ENCODE results near the gene ASCC2. TPM values are rescaled to one million over a fixed set of nuclear protein-coding genes. Genes with fewer than 3 reads are reported as not detected.
"Not testable (repeated sequence)": the region's sequence is repeated elsewhere in the genome, so short reads cannot be mapped to it uniquely, and the experiment has no call there.

Gene ASCC2
- total and polyA plus RNA-seq, 2 donors (not counting 3 experiments of a cell fraction or from before 2014, with no cell fraction given): 43.6 to 60.7 TPM

DNA sequence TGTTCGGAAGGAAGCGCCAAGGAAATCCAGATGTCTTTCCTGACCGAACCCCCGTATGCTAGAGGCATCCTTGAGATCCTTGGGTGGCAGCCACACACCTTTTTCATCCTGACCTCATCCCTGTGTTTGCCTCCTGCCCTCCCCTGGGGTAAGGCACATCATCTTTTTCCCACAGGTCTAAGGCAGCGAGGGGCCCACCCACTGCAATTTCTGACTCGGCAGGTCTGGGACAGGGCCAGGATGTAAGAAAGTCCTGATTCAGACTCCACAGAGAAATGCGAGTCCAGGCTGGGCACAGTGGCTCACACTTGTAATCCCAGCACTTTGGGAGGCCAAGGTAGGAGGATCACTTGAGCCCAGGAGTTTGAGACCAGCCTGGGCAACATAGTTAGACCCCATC is 81.7 kb downstream of the ASCC2 start:
- DNase-seq (ENCODE audit: low read depth, low spot score): no peak
- ChIA-PET CTCF (interaction anchor here (1.7 kb wide), 1 partner anchor 249 kb away, joined by 4 read pairs; no protein-coding TSS in a partner anchor), POLR2A (no interaction called here)
- Histone ChIP-seq H3K27ac (ENCODE audit: insufficient read depth, low read depth, low read length) (no peak overlapping the region), H3K4me1 (ENCODE audit: control insufficient read depth, extremely low read depth, insufficient read depth, low read length) (no peaks in the 10 kb centered on the region), H3K9me3 (replicated peaks; ENCODE audit: control insufficient read depth, insufficient read depth, low read length) (no peaks in the 10 kb centered on the region), H3K9ac (replicated peaks; ENCODE audit: extremely low read depth, insufficient read depth, low read length) (no peak overlapping the region), H3K4me2 (ENCODE audit: insufficient read depth, low read length) (no peak overlapping the region), H3K9me1 (replicated peaks; ENCODE audit: control insufficient read depth, extremely low read depth, insufficient read depth, low read length) (no peaks in the 10 kb centered on the region), H2AFZ (ENCODE audit: low read depth, low read length) (no peak overlapping the region), H3K27me3 (ENCODE audit: control insufficient read depth in 2 of 2, insufficient read depth in 2 of 2, low read length in 2 of 2) (no peaks in the 10 kb centered on the region), H3K79me2 (ENCODE audit: control insufficient read depth, insufficient read depth, low read length) (no peaks in the 10 kb centered on the region), H3K4me3 (replicated peaks in 1 of 3; ENCODE audit: insufficient read depth in 1 of 3, low read depth in 1 of 3, low read length in 3 of 3) (no peak overlapping the region), H3K36me3 (ENCODE audit: control insufficient read depth in 2 of 2, extremely low read depth in 1 of 2, insufficient read depth in 2 of 2, low read length in 2 of 2) (no peaks in the 10 kb centered on the region), H4K20me1 (replicated peaks; ENCODE audit: control insufficient read depth, extremely low read depth, insufficient read depth, low read length) (no peaks in the 10 kb centered on the region)
- BruUV-seq (replicated peaks): no TSS peak
- no peak for FAIRE-seq
- intact Hi-C loops (cut with micrococcal nuclease): no loop called here
- dilution Hi-C loops (cut with MboI; ENCODE audit: extremely low pct_ligation_motif_present, low sequenced_read_pairs): no loop called here
- TF ChIP-seq POLR2A (IDR thresholded peaks at IDR 0.05; ENCODE audit: low read depth, low read length): no peak
- TF ChIP-seq FOS (IDR thresholded peaks at IDR 0.05; ENCODE audit: borderline replicate concordance, insufficient read depth, low read length): no peak

DNA sequence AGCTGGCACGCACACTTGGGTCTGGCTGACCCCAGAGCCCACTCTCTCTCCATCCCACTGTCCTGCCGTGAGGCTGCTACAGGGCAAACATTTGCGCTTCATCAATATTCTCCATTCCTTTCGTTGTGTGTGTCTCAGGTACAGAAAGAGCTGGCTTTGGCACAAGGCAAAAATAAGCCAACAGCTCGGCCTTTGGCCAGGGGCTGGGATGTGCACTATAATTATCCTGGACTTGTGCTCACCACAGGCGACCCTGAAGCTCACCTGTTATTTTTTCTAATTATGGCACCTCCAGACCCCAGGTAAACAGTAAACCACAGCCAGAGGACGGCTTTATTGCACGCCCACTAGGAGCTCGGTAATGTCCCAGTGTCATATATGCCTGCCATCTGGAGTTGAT is 82.2 kb downstream of the ASCC2 start:
- Histone ChIP-seq H3K4me2 (ENCODE audit: insufficient read depth, low read length) (no peak overlapping the region), H4K20me1 (replicated peaks; ENCODE audit: control insufficient read depth, extremely low read depth, insufficient read depth, low read length) (no peaks in the 10 kb centered on the region), H3K9me3 (replicated peaks; ENCODE audit: control insufficient read depth, insufficient read depth, low read length) (no peaks in the 10 kb centered on the region), H2AFZ (ENCODE audit: low read depth, low read length) (no peak overlapping the region), H3K9ac (replicated peaks; ENCODE audit: extremely low read depth, insufficient read depth, low read length) (no peak overlapping the region), H3K27me3 (ENCODE audit: control insufficient read depth in 2 of 2, insufficient read depth in 2 of 2, low read length in 2 of 2) (no peaks in the 10 kb centered on the region), H3K36me3 (ENCODE audit: control insufficient read depth in 2 of 2, extremely low read depth in 1 of 2, insufficient read depth in 2 of 2, low read length in 2 of 2) (no peaks in the 10 kb centered on the region), H3K4me1 (ENCODE audit: control insufficient read depth, extremely low read depth, insufficient read depth, low read length) (no peaks in the 10 kb centered on the region), H3K79me2 (ENCODE audit: control insufficient read depth, insufficient read depth, low read length) (no peaks in the 10 kb centered on the region), H3K4me3 (replicated peaks in 1 of 3; ENCODE audit: insufficient read depth in 1 of 3, low read depth in 1 of 3, low read length in 3 of 3) (no peak overlapping the region), H3K27ac (ENCODE audit: insufficient read depth, low read depth, low read length) (no peak overlapping the region), H3K9me1 (replicated peaks; ENCODE audit: control insufficient read depth, extremely low read depth, insufficient read depth, low read length) (no peaks in the 10 kb centered on the region)
- BruUV-seq (replicated peaks): no TSS peak
- TF ChIP-seq, protein P1, sequence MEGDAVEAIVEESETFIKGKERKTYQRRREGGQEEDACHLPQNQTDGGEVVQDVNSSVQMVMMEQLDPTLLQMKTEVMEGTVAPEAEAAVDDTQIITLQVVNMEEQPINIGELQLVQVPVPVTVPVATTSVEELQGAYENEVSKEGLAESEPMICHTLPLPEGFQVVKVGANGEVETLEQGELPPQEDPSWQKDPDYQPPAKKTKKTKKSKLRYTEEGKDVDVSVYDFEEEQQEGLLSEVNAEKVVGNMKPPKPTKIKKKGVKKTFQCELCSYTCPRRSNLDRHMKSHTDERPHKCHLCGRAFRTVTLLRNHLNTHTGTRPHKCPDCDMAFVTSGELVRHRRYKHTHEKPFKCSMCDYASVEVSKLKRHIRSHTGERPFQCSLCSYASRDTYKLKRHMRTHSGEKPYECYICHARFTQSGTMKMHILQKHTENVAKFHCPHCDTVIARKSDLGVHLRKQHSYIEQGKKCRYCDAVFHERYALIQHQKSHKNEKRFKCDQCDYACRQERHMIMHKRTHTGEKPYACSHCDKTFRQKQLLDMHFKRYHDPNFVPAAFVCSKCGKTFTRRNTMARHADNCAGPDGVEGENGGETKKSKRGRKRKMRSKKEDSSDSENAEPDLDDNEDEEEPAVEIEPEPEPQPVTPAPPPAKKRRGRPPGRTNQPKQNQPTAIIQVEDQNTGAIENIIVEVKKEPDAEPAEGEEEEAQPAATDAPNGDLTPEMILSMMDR (IDR thresholded peaks at IDR 0.05; ENCODE audit: extremely low read depth in 1 of 2, insufficient read depth in 1 of 2, low read depth in 1 of 2, low read length in 2 of 2): no peak
- TF ChIP-seq GATA2 (IDR thresholded peaks at IDR 0.05; ENCODE audit: insufficient read depth, insufficient read length, low read depth, low read length): no peak
- TF ChIP-seq POLR2A (IDR thresholded peaks at IDR 0.05; ENCODE audit: low read depth, low read length): no peak
- TF ChIP-seq MYC (IDR thresholded peaks at IDR 0.05; ENCODE audit: low read depth, low read length): no peak
- CTCF ChIA-PET: interaction anchor here (0.7 to 1.7 kb wide), 3 partner anchors 10 to 249 kb away, joined by 3 to 4 read pairs (median 3); partner anchors contain the start of gene ZMAT5
- no peak for FAIRE-seq
- dilution Hi-C loops (cut with MboI; ENCODE audit: extremely low pct_ligation_motif_present, low sequenced_read_pairs): no loop called here
- intact Hi-C loops (cut with micrococcal nuclease): no loop called here
- POLR2A ChIA-PET: no interaction called here
- DNase-seq (ENCODE audit: low read depth, low spot score): no peak

DNA sequence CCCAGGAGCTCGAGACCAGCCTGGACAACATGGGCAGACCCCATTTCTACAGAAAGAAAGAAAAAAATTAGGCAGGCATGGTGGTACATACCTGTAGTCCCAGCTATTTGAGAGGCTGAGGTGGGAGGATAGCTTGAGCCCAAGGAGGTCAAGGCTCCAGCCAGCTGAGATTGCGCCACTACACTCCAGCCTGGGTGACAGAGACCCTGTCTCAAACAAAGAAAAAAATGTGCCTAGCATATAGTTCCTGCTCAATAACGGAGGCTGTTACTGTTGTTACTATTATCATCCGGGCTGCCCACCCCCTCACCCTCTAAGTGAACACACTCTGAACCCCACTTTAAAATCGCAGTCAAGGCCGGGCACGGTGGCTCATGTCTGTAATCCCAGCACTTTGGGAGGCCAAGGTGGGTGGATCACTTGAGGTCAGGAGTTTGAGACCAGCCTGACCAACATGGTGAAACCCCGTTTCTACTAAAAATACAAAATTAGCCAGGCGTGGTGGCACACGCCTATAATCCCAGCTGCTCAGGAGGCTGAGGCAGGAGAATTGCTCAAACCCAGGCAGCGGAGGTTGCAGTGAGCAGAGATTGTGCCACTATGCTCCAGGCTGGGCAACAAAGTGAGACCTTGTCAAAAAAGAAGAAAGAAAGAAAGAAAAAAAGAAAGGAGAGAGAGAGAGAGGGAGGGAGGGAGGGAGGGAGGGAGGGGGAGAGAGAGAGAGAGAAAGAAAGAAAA is 83.2 kb downstream of the ASCC2 start:
- H3K36me3 ChIP-seq (ENCODE audit: control insufficient read depth in 2 of 2, extremely low read depth in 1 of 2, insufficient read depth in 2 of 2, low read length in 2 of 2); FAIRE-seq; dilution Hi-C loops (cut with MboI; ENCODE audit: extremely low pct_ligation_motif_present, low sequenced_read_pairs); H3K27ac ChIP-seq (ENCODE audit: insufficient read depth, low read depth, low read length); H2AFZ ChIP-seq (ENCODE audit: low read depth, low read length); H3K9me1 ChIP-seq (replicated peaks; ENCODE audit: control insufficient read depth, extremely low read depth, insufficient read depth, low read length); H3K9me3 ChIP-seq (replicated peaks; ENCODE audit: control insufficient read depth, insufficient read depth, low read length); intact Hi-C loops (cut with micrococcal nuclease); H4K20me1 ChIP-seq (replicated peaks; ENCODE audit: control insufficient read depth, extremely low read depth, insufficient read depth, low read length); H3K4me1 ChIP-seq (ENCODE audit: control insufficient read depth, extremely low read depth, insufficient read depth, low read length); H3K4me3 ChIP-seq (replicated peaks in 1 of 3; ENCODE audit: insufficient read depth in 1 of 3, low read depth in 1 of 3, low read length in 3 of 3); H3K79me2 ChIP-seq (ENCODE audit: control insufficient read depth, insufficient read depth, low read length); H3K27me3 ChIP-seq (ENCODE audit: control insufficient read depth in 2 of 2, insufficient read depth in 2 of 2, low read length in 2 of 2); BruUV-seq (replicated peaks); H3K9ac ChIP-seq (replicated peaks; ENCODE audit: extremely low read depth, insufficient read depth, low read length); H3K4me2 ChIP-seq (ENCODE audit: insufficient read depth, low read length); POLR2A ChIA-PET; DNase-seq (ENCODE audit: low read depth, low spot score): not testable (repeated sequence)
- CTCF ChIA-PET: interaction anchor here (1.3 to 1.7 kb wide), 3 partner anchors 10 to 250 kb away, joined by 3 to 4 read pairs (median 3); no protein-coding TSS in a partner anchor

All from endothelial cell of umbilical vein (primary cell).